SK-N-SH (cell line): Measurements from ENCODE around the gene STARD10. TPM values are rescaled to one million over a fixed set of nuclear protein-coding genes. Genes with fewer than 3 reads are reported as not detected.

Experiments
- CTCF ChIA-PET: fragments of 300-600, 350-600 bp; formaldehyde crosslinking; extraction: SDS; loops from one replicate; lab custom pipeline; 2021; lab: Yijun Ruan, JAX
- POLR2A ChIA-PET: fragments of 350-600 bp; sonication (Branson Sonifier 250); formaldehyde crosslinking; extraction: SDS; loops from one replicate; lab custom pipeline; 2020; ENCODE audit warnings: antibody characterized with exemption, inconsistent platforms; lab: Yijun Ruan, JAX
- DNase-seq: peaks from one replicate; pipeline ENCODE4 v3.0.0; 2012
- H2AFZ ChIP-seq: fragments of 200-600 bp; sonication (generic); 2 replicates; pipeline ENCODE4 v1.8.1; 2016; ENCODE audit warnings: antibody characterized with exemption, mild to moderate bottlenecking, low read depth
- H3F3A ChIP-seq: fragments of 200-600 bp; sonication (generic); replicated peaks from 2 replicates; pipeline ENCODE3; 2016; ENCODE audit warnings: antibody characterized with exemption, mild to moderate bottlenecking; ENCODE audit not compliant: insufficient read depth
- H3K27ac ChIP-seq, 2 experiments: fragments of 200-500 bp in 1 of 2; fragments of 200-600 bp in 1 of 2; sonication (Bioruptor generic) in 1 of 2; sonication (generic), shearing (Covaris generic) in 1 of 2; 2 replicates each; pipeline versions ENCODE4 v1.5.1 to v1.6.1; 2014 to 2016; ENCODE audit warnings: low read depth in 2 of 2, inconsistent platforms in 1 of 2, low read length in 1 of 2, mild to moderate bottlenecking in 1 of 2, mixed read lengths in 1 of 2
- H3K27me3 ChIP-seq: fragments of 200-600 bp; sonication (generic), shearing (Covaris generic); 2 replicates; pipeline ENCODE4 v1.6.1; 2016; ENCODE audit warnings: mixed run types; ENCODE audit not compliant: insufficient read depth
- H3K36me3 ChIP-seq, 2 experiments: fragments of 200-500 bp in 1 of 2; fragments of 200-600 bp in 1 of 2; sonication (Bioruptor generic) in 1 of 2; sonication (generic) in 1 of 2; replicated peaks in 1 of 2; 2 replicates each; pipeline versions ENCODE3 to v1.5.1; 2014 to 2016; ENCODE audit warnings: low read length in 1 of 2, mild to moderate bottlenecking in 1 of 2; ENCODE audit not compliant: insufficient read depth in 2 of 2, control insufficient read depth in 1 of 2
- H3K4me1 ChIP-seq, 2 experiments: fragments of 200-500 bp in 1 of 2; fragments of 200-600 bp in 1 of 2; sonication (Bioruptor generic) in 1 of 2; sonication (generic), shearing (Covaris generic) in 1 of 2; 2 replicates each; pipeline versions ENCODE4 v1.5.1 to v1.6.1; 2014 to 2016; ENCODE audit warnings: low read depth in 1 of 2, low read length in 1 of 2, mixed run types in 1 of 2; ENCODE audit not compliant: insufficient read depth in 2 of 2, control insufficient read depth in 1 of 2
- H3K4me2 ChIP-seq: fragments of 200-600 bp; sonication (generic), shearing (Covaris generic); 2 replicates; pipeline ENCODE4 v1.6.1; 2017; ENCODE audit warnings: mixed run types
- H3K4me3 ChIP-seq, 2 experiments: fragments of 200-500 bp in 1 of 2; fragments of 200-600 bp in 1 of 2; sonication (Bioruptor generic) in 1 of 2; sonication (generic), shearing (Covaris generic) in 1 of 2; 2 replicates each; pipeline versions ENCODE4 v1.5.1 to v1.8.1; 2014 to 2016; ENCODE audit warnings: low read depth in 2 of 2, inconsistent platforms in 1 of 2, low read length in 1 of 2, mild to moderate bottlenecking in 1 of 2, mixed read lengths in 1 of 2, moderate library complexity in 1 of 2
- H3K79me2 ChIP-seq: fragments of 200-600 bp; sonication (generic); 2 replicates; pipeline ENCODE4 v1.8.1; 2017; ENCODE audit warnings: mild to moderate bottlenecking; ENCODE audit not compliant: insufficient read depth
- H3K9ac ChIP-seq: fragments of 200-600 bp; sonication (generic); 2 replicates; pipeline ENCODE4 v1.6.1; 2017; ENCODE audit warnings: mixed run types
- H3K9me2 ChIP-seq: fragments of 200-600 bp; sonication (generic); 2 replicates; pipeline ENCODE4 v1.6.1; 2017; ENCODE audit warnings: mixed run types
- H3K9me3 ChIP-seq: fragments of 200-600 bp; sonication (generic); 2 replicates; pipeline ENCODE4 v1.6.1; 2017; ENCODE audit warnings: mixed run types, mild to moderate bottlenecking, moderate library complexity
- H4K20me1 ChIP-seq: fragments of 200-600 bp; sonication (generic); 2 replicates; pipeline ENCODE4 v1.6.1; 2017; ENCODE audit warnings: mild to moderate bottlenecking, mixed run types; ENCODE audit not compliant: insufficient read depth
- ELF1 ChIP-seq: IDR thresholded peaks from 2 replicates; pipeline ENCODE4 v1.4.0; 2012
- EP300 ChIP-seq, 2 experiments: IDR thresholded peaks; 2 replicates each; pipeline versions ENCODE4 v1.4.0 to v1.6.1; 2012; ENCODE audit warnings: borderline replicate concordance in 1 of 2, low read depth in 1 of 2, low read length in 1 of 2
- GATA2 ChIP-seq: sonication (generic); formaldehyde crosslinking; IDR thresholded peaks from 2 replicates; pipeline ENCODE4 v1.5.0; 2020; ENCODE audit warnings: mild to moderate bottlenecking, missing genetic modification reagents
- JUND ChIP-seq: IDR thresholded peaks from 2 replicates; pipeline ENCODE4 v1.4.0; 2012
- MAX ChIP-seq: IDR thresholded peaks from 2 replicates; pipeline ENCODE4 v1.4.0; 2012; ENCODE audit warnings: low read depth
- MXI1 ChIP-seq: IDR thresholded peaks from 2 replicates; pipeline ENCODE4 v1.6.1; 2012; ENCODE audit warnings: mild to moderate bottlenecking, low read depth, low read length, improper control_type of control experiment
- NRF1 ChIP-seq: IDR thresholded peaks from 2 replicates; pipeline ENCODE4 v1.6.1; 2012; ENCODE audit warnings: low read depth, mild to moderate bottlenecking, low read length
- POLR2AphosphoS5 ChIP-seq: IDR thresholded peaks from 2 replicates; pipeline ENCODE4 v1.6.1; 2012; ENCODE audit warnings: low read depth, low read length
- RAD21 ChIP-seq: IDR thresholded peaks from 2 replicates; pipeline ENCODE4 v1.6.1; 2012; ENCODE audit warnings: mild to moderate bottlenecking, low read length
- RCOR1 ChIP-seq: fragments of 150-350 bp; IDR thresholded peaks from 2 replicates; pipeline ENCODE4 v1.6.1; 2017; ENCODE audit warnings: antibody characterized with exemption, low read length
- REST ChIP-seq: IDR thresholded peaks from 2 replicates; pipeline ENCODE4 v1.6.1; 2012; ENCODE audit warnings: mild to moderate bottlenecking, low read depth, low read length, moderate library complexity
- RFX5 ChIP-seq: IDR thresholded peaks from 2 replicates; pipeline ENCODE4 v1.6.1; 2012; ENCODE audit warnings: mild to moderate bottlenecking, improper control_type of control experiment, low read length
- RXRA ChIP-seq: IDR thresholded peaks from 2 replicates; pipeline ENCODE4 v1.4.0; 2012; ENCODE audit warnings: low read depth, mild to moderate bottlenecking, borderline replicate concordance
- SMC3 ChIP-seq: IDR thresholded peaks from 2 replicates; pipeline ENCODE4 v1.6.1; 2012; ENCODE audit warnings: low read depth, low read length, improper control_type of control experiment
- TEAD4 ChIP-seq: IDR thresholded peaks from 2 replicates; pipeline ENCODE4 v1.4.0; 2012; ENCODE audit warnings: mild to moderate bottlenecking, borderline replicate concordance; ENCODE audit not compliant: insufficient read depth
- USF1 ChIP-seq: IDR thresholded peaks from 2 replicates; pipeline ENCODE4 v1.4.0; 2012; ENCODE audit warnings: low read depth, borderline replicate concordance
- WGBS: methylation state at CpG from one replicate; pipeline ENCODE4 v1.1.6; 2017; ENCODE audit warnings: low lambda C conversion rate; 5-methylcytosine and 5-hydroxymethylcytosine counted together
- polyA plus RNA-seq, 3 experiments: library from polyadenylated mRNA; depleted of rRNA; stranded (reverse); fragments of >200 nt; gene quantifications; 2 replicates each; pipeline ENCODE4 v1.2.3, GENCODE V29; 2012
- TF ChIP-seq, protein P1 (sequence below): fragments of 200-600 bp; sonication (generic); IDR thresholded peaks from 2 replicates; pipeline ENCODE4 v1.6.1; 2017; ENCODE audit warnings: antibody characterized with exemption, mild to moderate bottlenecking, moderate library complexity
- TF ChIP-seq, protein P2 (sequence below): fragments of 150-350 bp; IDR thresholded peaks from 2 replicates; pipeline ENCODE4 v1.6.1; 2016; ENCODE audit warnings: mild to moderate bottlenecking, low read depth, low read length
- TF ChIP-seq, protein P3 (sequence below): IDR thresholded peaks from 2 replicates; pipeline ENCODE4; 2012

Gene STARD10
- polyA plus RNA-seq, 1 of the 3 experiments (the other 2 are of a cell fraction): 47.7 TPM

- 85% methylated on average over 1 of the region's 2 CpGs for WGBS
- peaks cover 25% of the 10 kb centered on the region; the same call in 1 of the 2 replicates for H3K79me2 ChIP-seq
- no peaks in the 10 kb centered on the region for H3K9me3 ChIP-seq
- H3K4me3 ChIP-seq: peak overlapping the region in 1 of 2 experiments; percentile 94; a peak in 2 of 4 replicates
- no peaks in the 10 kb centered on the region for H3K36me3 ChIP-seq
- ChIA-PET CTCF (interaction anchor here (0.6 to 1.5 kb wide), 4 partner anchors 10 to 44 kb away, joined by 3 to 4 read pairs (median 4); partner anchors contain the start of gene STARD10), POLR2A (no interaction called here)
- no peak overlapping the region for H3K9ac ChIP-seq
- H2AFZ ChIP-seq: no peak overlapping the region
- no peaks in the 10 kb centered on the region for H3K27me3 ChIP-seq
- H4K20me1 ChIP-seq: no peaks in the 10 kb centered on the region
- H3K4me2 ChIP-seq: peak overlapping the region; percentile 99
- H3K27ac ChIP-seq: no peak overlapping the region
- peaks cover 7% of the 10 kb centered on the region for H3F3A ChIP-seq
- H3K4me1 ChIP-seq: peaks cover 11 to 39% of the 10 kb centered on the region in 2 experiments; a peak in 2 of 4 replicates
- H3K9me2 ChIP-seq: no peaks in the 10 kb centered on the region
- no peak for DNase-seq
- TF ChIP-seq, protein P1, sequence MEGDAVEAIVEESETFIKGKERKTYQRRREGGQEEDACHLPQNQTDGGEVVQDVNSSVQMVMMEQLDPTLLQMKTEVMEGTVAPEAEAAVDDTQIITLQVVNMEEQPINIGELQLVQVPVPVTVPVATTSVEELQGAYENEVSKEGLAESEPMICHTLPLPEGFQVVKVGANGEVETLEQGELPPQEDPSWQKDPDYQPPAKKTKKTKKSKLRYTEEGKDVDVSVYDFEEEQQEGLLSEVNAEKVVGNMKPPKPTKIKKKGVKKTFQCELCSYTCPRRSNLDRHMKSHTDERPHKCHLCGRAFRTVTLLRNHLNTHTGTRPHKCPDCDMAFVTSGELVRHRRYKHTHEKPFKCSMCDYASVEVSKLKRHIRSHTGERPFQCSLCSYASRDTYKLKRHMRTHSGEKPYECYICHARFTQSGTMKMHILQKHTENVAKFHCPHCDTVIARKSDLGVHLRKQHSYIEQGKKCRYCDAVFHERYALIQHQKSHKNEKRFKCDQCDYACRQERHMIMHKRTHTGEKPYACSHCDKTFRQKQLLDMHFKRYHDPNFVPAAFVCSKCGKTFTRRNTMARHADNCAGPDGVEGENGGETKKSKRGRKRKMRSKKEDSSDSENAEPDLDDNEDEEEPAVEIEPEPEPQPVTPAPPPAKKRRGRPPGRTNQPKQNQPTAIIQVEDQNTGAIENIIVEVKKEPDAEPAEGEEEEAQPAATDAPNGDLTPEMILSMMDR: no peak
- TF ChIP-seq POLR2AphosphoS5: no peak
- TF ChIP-seq REST: no peak
- TF ChIP-seq NRF1: no peak
Measured at GRCh38 chr11:72750556-72751115, 43.2 kb downstream of the STARD10 start.

GRCh38 chr11:72750086-72750485 is 43.8 kb downstream of the STARD10 start:
- Histone ChIP-seq H3K4me1 (peaks cover 11 to 42% of the 10 kb centered on the region in 2 experiments; a peak in 2 of 4 replicates), H2AFZ (no peak overlapping the region), H3K4me3 (no peak overlapping the region), H3K9me2 (no peaks in the 10 kb centered on the region), H3F3A (peaks cover 7% of the 10 kb centered on the region), H3K79me2 (peaks cover 25% of the 10 kb centered on the region; the same call in 1 of the 2 replicates), H3K4me2 (no peak overlapping the region), H3K27ac (no peak overlapping the region), H3K9ac (no peak overlapping the region), H3K27me3 (no peaks in the 10 kb centered on the region), H3K36me3 (no peaks in the 10 kb centered on the region), H4K20me1 (no peaks in the 10 kb centered on the region), H3K9me3 (no peaks in the 10 kb centered on the region)
- WGBS: 100% methylated on average over 5 of the region's 9 CpGs
- ChIA-PET CTCF (interaction anchor here (1.5 kb wide), 2 partner anchors 26 to 44 kb away, joined by 4 read pairs; partner anchors contain the start of gene STARD10), POLR2A (no interaction called here)
- DNase-seq: no peak
- TF ChIP-seq, protein P2, sequence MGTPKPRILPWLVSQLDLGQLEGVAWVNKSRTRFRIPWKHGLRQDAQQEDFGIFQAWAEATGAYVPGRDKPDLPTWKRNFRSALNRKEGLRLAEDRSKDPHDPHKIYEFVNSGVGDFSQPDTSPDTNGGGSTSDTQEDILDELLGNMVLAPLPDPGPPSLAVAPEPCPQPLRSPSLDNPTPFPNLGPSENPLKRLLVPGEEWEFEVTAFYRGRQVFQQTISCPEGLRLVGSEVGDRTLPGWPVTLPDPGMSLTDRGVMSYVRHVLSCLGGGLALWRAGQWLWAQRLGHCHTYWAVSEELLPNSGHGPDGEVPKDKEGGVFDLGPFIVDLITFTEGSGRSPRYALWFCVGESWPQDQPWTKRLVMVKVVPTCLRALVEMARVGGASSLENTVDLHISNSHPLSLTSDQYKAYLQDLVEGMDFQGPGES: no peak
- TF ChIP-seq RAD21 (no peak), RFX5 (no peak), RXRA (no peak), TEAD4 (no peak), MXI1 (no peak), JUND (no peak), ELF1 (no peak), SMC3 (no peak), USF1 (no peak), RCOR1 (no peak), EP300 (IDR thresholded peaks at IDR 0.05; ENCODE audit: borderline replicate concordance in 1 of 2, low read depth in 1 of 2, low read length in 1 of 2) (no peak), GATA2 (CRISPR knock-in tag) (no peak), MAX (no peak), POLR2AphosphoS5 (no peak)
- TF ChIP-seq, protein P3, sequence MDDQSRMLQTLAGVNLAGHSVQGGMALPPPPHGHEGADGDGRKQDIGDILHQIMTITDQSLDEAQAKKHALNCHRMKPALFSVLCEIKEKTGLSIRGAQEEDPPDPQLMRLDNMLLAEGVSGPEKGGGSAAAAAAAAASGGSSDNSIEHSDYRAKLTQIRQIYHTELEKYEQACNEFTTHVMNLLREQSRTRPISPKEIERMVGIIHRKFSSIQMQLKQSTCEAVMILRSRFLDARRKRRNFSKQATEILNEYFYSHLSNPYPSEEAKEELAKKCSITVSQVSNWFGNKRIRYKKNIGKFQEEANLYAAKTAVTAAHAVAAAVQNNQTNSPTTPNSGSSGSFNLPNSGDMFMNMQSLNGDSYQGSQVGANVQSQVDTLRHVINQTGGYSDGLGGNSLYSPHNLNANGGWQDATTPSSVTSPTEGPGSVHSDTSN: no peak
